Stomach smooth muscle (tissue), 2 donors: ENCODE data around the gene CTNND2.
"Not testable (repeated sequence)": the region's sequence is repeated elsewhere in the genome, so short reads cannot be mapped to it uniquely, and the experiment has no call there.

Experiments used
- H3K27ac ChIP-seq: one replicate; pipeline ENCODE4 v1.7.0; 2013; ENCODE audit warnings: mild to moderate bottlenecking, low read length, inconsistent platforms
- H3K27me3 ChIP-seq, 2 donors: one replicate each; pipeline ENCODE4 v1.7.0; 2013; ENCODE audit warnings: low read length in 2 of 2; ENCODE audit not compliant: insufficient read depth in 2 of 2, control insufficient read depth in 1 of 2
- H3K36me3 ChIP-seq, 2 donors: one replicate each; pipeline ENCODE4 v1.7.0; 2013; ENCODE audit warnings: low read length in 2 of 2; ENCODE audit not compliant: control insufficient read depth in 2 of 2, insufficient read depth in 2 of 2
- H3K4me1 ChIP-seq: one replicate; pipeline ENCODE4 v1.7.0; 2013; ENCODE audit warnings: low read length; ENCODE audit not compliant: control insufficient read depth, insufficient read depth
- H3K4me3 ChIP-seq, 2 donors: one replicate each; pipeline ENCODE4 v1.7.0; 2013; ENCODE audit warnings: low read length in 2 of 2
- H3K9ac ChIP-seq, 2 donors: one replicate each; pipeline ENCODE4 v1.7.0; 2013; ENCODE audit warnings: low read length in 2 of 2, mild to moderate bottlenecking in 1 of 2
- H3K9me3 ChIP-seq, 2 donors: one replicate each; pipeline ENCODE4 v1.7.0; 2013; ENCODE audit warnings: low read length in 2 of 2; ENCODE audit not compliant: control insufficient read depth in 2 of 2
- donor health status: healthy.
- donor health status: Pancreatic carcinoma.

The CTNND2 gene

GRCh38 chr5:11432116-11432515 is 472.1 kb downstream of the CTNND2 start:
- Histone ChIP-seq H3K4me3 (no peak overlapping the region), H3K27me3 (no peaks in the 10 kb centered on the region), H3K4me1 (no peaks in the 10 kb centered on the region), H3K9ac (no peak overlapping the region), H3K36me3 (no peaks in the 10 kb centered on the region), H3K9me3 (no peaks in the 10 kb centered on the region), H3K27ac (no peak overlapping the region)

GRCh38 chr5:11429254-11429653 is 475.0 kb downstream of the CTNND2 start:
- Histone ChIP-seq H3K36me3 (no peaks in the 10 kb centered on the region), H3K4me3 (no peak overlapping the region), H3K9me3 (no peaks in the 10 kb centered on the region), H3K27me3 (no peaks in the 10 kb centered on the region), H3K4me1 (no peaks in the 10 kb centered on the region), H3K27ac (no peak overlapping the region), H3K9ac (no peak overlapping the region)

GRCh38 chr5:11427569-11427968 is 476.7 kb downstream of the CTNND2 start:
- no peak overlapping the region for H3K9ac ChIP-seq
- no peak overlapping the region for H3K4me3 ChIP-seq
- no peaks in the 10 kb centered on the region for H3K27me3 ChIP-seq
- no peaks in the 10 kb centered on the region for H3K9me3 ChIP-seq
- H3K27ac ChIP-seq, result no peak overlapping the region
- H3K4me1 ChIP-seq, result no peaks in the 10 kb centered on the region
- no peaks in the 10 kb centered on the region for H3K36me3 ChIP-seq

GRCh38 chr5:11426442-11426841 is 477.8 kb downstream of the CTNND2 start:
- Histone ChIP-seq H3K4me1 (no peaks in the 10 kb centered on the region), H3K27me3 (no peaks in the 10 kb centered on the region), H3K4me3 (no peak overlapping the region), H3K9ac (no peak overlapping the region), H3K9me3 (no peaks in the 10 kb centered on the region), H3K36me3 (no peaks in the 10 kb centered on the region), H3K27ac (no peak overlapping the region)

- Histone ChIP-seq H3K4me3 (no peak overlapping the region), H3K27me3 (no peaks in the 10 kb centered on the region), H3K9me3 (no peaks in the 10 kb centered on the region), H3K36me3 (no peaks in the 10 kb centered on the region), H3K9ac (no peak overlapping the region), H3K27ac (no peak overlapping the region), H3K4me1 (no peaks in the 10 kb centered on the region)
Observed at GRCh38 chr5:11422342-11422741, 481.9 kb downstream of the CTNND2 start.

DNA sequence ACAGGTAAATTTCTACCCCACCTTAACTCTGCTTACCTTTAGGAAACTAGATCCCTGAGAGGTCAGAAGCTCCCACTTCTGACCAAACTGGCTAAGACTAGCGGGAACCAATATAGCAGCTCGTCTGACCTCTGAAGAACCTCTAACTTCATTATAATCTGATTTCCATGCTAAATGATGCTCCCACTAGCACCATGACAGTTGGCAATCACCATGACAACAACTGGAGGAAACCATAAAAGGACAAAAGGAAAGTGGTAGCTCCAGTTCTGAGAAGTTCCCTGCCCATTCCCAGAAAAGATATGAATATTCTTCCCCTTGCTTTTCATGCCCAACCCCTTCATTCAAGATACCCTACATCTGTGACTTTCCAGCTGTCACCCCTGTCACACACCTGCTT is 483.3 kb downstream of the CTNND2 start:
- H3K27me3 ChIP-seq, result no peaks in the 10 kb centered on the region
- no peak overlapping the region for H3K4me3 ChIP-seq
- no peaks in the 10 kb centered on the region for H3K9me3 ChIP-seq
- H3K27ac ChIP-seq, result no peak overlapping the region
- no peaks in the 10 kb centered on the region for H3K4me1 ChIP-seq
- H3K9ac ChIP-seq, result no peak overlapping the region
- no peaks in the 10 kb centered on the region for H3K36me3 ChIP-seq

GRCh38 chr5:11415751-11416150 is 488.5 kb downstream of the CTNND2 start:
- Histone ChIP-seq H3K9ac (no peak overlapping the region), H3K36me3 (no peaks in the 10 kb centered on the region), H3K4me3 (no peak overlapping the region), H3K4me1 (no peaks in the 10 kb centered on the region), H3K9me3 (no peaks in the 10 kb centered on the region), H3K27me3 (no peaks in the 10 kb centered on the region), H3K27ac (no peak overlapping the region)

DNA sequence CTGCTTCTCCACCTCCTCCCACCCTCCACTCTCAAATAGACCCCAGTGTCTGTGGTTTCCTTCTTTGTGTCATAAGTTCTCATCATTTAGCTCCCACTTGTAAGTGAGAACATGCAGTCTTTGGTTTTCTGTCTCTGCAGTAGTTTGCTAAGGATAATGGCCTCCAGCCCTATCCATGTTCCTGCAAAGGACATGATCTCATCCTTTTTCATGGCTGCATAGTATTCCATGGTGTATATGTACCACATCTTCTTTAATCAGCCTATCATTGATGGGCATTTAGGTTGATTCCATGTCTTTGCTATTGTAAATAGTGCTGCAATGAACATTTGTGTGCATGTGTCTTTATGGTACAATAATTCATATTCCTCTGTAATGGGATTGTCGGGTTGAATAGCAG is 489.5 kb downstream of the CTNND2 start:
- H3K27me3 ChIP-seq, H3K27ac ChIP-seq, H3K9me3 ChIP-seq, H3K9ac ChIP-seq, H3K4me3 ChIP-seq, H3K36me3 ChIP-seq, H3K4me1 ChIP-seq: not testable (repeated sequence)

GRCh38 chr5:11411621-11412020 is 492.6 kb downstream of the CTNND2 start:
- H3K27me3 ChIP-seq, result no peaks in the 10 kb centered on the region
- H3K4me1 ChIP-seq, result no peaks in the 10 kb centered on the region

GRCh38 chr5:11407556-11408145 is 496.6 kb downstream of the CTNND2 start:
- Histone ChIP-seq H3K9ac (no peak overlapping the region), H3K4me1 (no peaks in the 10 kb centered on the region), H3K9me3 (no peaks in the 10 kb centered on the region), H3K27ac (no peak overlapping the region), H3K36me3 (no peaks in the 10 kb centered on the region), H3K4me3 (no peak overlapping the region), H3K27me3 (no peaks in the 10 kb centered on the region)

More at GRCh38 chr5:11411621-11412020, 492.6 kb downstream of the CTNND2 start:
- Histone ChIP-seq H3K36me3 (no peaks in the 10 kb centered on the region), H3K4me3 (no peak overlapping the region), H3K9ac (no peak overlapping the region), H3K9me3 (no peaks in the 10 kb centered on the region), H3K27ac (no peak overlapping the region)

- no peak overlapping the region for H3K9ac ChIP-seq
- no peaks in the 10 kb centered on the region for H3K9me3 ChIP-seq
Observed at GRCh38 chr5:11400316-11400715, 503.9 kb downstream of the CTNND2 start.

More at GRCh38 chr5:11400316-11400715, 503.9 kb downstream of the CTNND2 start:
- no peaks in the 10 kb centered on the region for H3K4me1 ChIP-seq
- H3K27ac ChIP-seq, result no peak overlapping the region
- no peaks in the 10 kb centered on the region for H3K27me3 ChIP-seq
- H3K36me3 ChIP-seq, result no peaks in the 10 kb centered on the region
- H3K4me3 ChIP-seq, result no peak overlapping the region
